Measurements from ENCODE around the gene RASSF7.

DNA sequence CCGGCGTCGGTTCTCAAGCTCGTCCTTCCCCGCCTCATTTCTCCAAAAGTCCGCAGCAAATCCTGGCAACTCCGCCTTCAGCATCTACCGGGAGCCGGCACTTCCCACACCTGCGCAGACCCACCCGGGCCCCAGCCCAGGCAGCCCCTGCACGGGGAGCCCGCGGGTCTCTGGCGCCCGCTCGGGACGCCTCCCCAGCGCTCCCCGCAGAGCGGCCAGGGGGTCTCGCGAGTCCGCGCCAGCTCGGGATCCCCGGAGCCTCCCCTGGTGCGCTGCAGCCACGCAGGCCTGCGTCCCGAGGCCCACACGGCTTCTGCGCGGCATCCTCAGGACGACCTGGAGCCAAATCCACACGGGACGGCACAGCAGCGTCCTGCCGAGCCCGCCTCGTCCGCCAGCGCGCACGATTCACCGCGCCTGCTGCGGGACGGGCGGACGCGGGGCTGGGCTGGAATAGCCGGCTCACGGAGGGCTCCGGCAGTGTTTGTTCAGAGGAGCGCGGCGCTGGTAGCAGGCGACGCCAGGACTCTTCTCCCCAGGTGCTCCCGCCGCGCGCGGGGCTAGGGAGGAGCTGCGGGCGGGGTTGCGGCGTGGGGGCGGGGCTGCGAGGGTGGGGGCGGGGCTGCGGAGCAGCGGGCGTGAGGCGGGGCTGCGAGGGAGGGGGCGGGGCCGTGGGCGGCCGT, 14.7 kb downstream of the RASSF7 start:
- no peak for TF ChIP-seq CTCF (IDR thresholded peaks at IDR 0.05)
- peak; percentile 87 for TF ChIP-seq POLR2A (IDR thresholded peaks at IDR 0.05)
